H1 (cell line): ENCODE data around the gene KRTAP1-3. TPM values are rescaled to one million over a fixed set of nuclear protein-coding genes. Genes with fewer than 3 reads are reported as not detected.

Source experiments
- CTCF ChIA-PET: fragments of 300-600 bp; sonication (Branson Sonifier 250); formaldehyde crosslinking; loops from one replicate; lab custom pipeline; 2021; ENCODE audit not compliant: partially characterized antibody; lab: Charles Lee
- POLR2A ChIA-PET: fragments of 300-600 bp; sonication (Branson Sonifier 250); formaldehyde crosslinking; loops from one replicate; lab custom pipeline; 2021; ENCODE audit warnings: inconsistent platforms; ENCODE audit not compliant: partially characterized antibody; lab: Charles Lee
- DNase-seq, 2 experiments: peaks; one replicate each; pipeline versions ENCODE4 v3.0.0 to v3.0.0-alpha.2; 2010 to 2022; ENCODE audit warnings: low spot score in 2 of 2, low read depth in 1 of 2, mixed read lengths in 1 of 2
- FAIRE-seq: peaks from 2 replicates; lab custom pipeline; 2011; peaks lifted over from hg19 to GRCh38; lab: Jason Lieb, UNC
- H2AFZ ChIP-seq: 2 replicates; pipeline ENCODE4 v1.8.1; 2012; ENCODE audit warnings: low read length, inconsistent platforms
- H2AK5ac ChIP-seq: 2 replicates; pipeline ENCODE4 v1.6.1; 2013; ENCODE audit warnings: low read depth, low read length
- H2BK120ac ChIP-seq: replicated peaks from 2 replicates; pipeline ENCODE3; 2013; ENCODE audit warnings: low read depth, low read length, inconsistent platforms
- H2BK12ac ChIP-seq: 2 replicates; pipeline ENCODE4 v1.6.1; 2013; ENCODE audit warnings: low read depth, low read length
- H2BK15ac ChIP-seq: 2 replicates; pipeline ENCODE4 v1.6.1; 2013; ENCODE audit warnings: low read length
- H2BK20ac ChIP-seq: 2 replicates; pipeline ENCODE4 v1.6.1; 2013; ENCODE audit warnings: low read length
- H2BK5ac ChIP-seq: 2 replicates; pipeline ENCODE4 v1.6.1; 2013; ENCODE audit warnings: low read depth, low read length
- H3K14ac ChIP-seq: 2 replicates; pipeline ENCODE4 v1.6.1; 2013; ENCODE audit warnings: inconsistent platforms; ENCODE audit not compliant: insufficient read length
- H3K18ac ChIP-seq: 2 replicates; pipeline ENCODE4 v1.6.1; 2013; ENCODE audit warnings: low read length; ENCODE audit errors: extremely low read depth
- H3K23ac ChIP-seq: 2 replicates; pipeline ENCODE4 v1.6.1; 2013; ENCODE audit warnings: inconsistent platforms; ENCODE audit not compliant: insufficient read length
- H3K23me2 ChIP-seq: 2 replicates; pipeline ENCODE4 v1.6.1; 2013; ENCODE audit warnings: low read depth, low read length
- H3K27ac ChIP-seq: 2 replicates; pipeline ENCODE4 v1.6.1; 2011; ENCODE audit warnings: low read depth, low read length, inconsistent platforms
- H3K27me3 ChIP-seq, 4 experiments: replicated peaks in 1 of 4; 1 replicate in 1 of 4; 2 replicates in 3 of 4; pipeline versions ENCODE4 v1.6.1 to v1.8.1; 2011 to 2013; ENCODE audit warnings: low read length in 3 of 4, mild to moderate bottlenecking in 3 of 4, inconsistent platforms in 2 of 4, mixed read lengths in 2 of 4, moderate library complexity in 1 of 4; ENCODE audit not compliant: control insufficient read depth in 3 of 4, insufficient read depth in 3 of 4; ENCODE audit errors: extremely low read depth in 1 of 4
- H3K36me3 ChIP-seq, 4 experiments: 2 replicates each; pipeline versions ENCODE4 v1.6.1 to v1.8.1; 2011 to 2013; ENCODE audit warnings: mild to moderate bottlenecking in 4 of 4, low read length in 3 of 4, moderate library complexity in 2 of 4, control low read depth in 1 of 4, inconsistent platforms in 1 of 4; ENCODE audit not compliant: insufficient read depth in 4 of 4, control insufficient read depth in 2 of 4
- H3K4ac ChIP-seq: replicated peaks from 2 replicates; pipeline ENCODE3; 2013; ENCODE audit warnings: low read length, low read depth, mixed read lengths, inconsistent platforms; ENCODE audit not compliant: insufficient read length
- H3K4me1 ChIP-seq, 4 experiments: replicated peaks in 1 of 4; 1 replicate in 1 of 4; 2 replicates in 3 of 4; pipeline versions ENCODE4 v1.6.1 to v1.8.1; 2011 to 2013; ENCODE audit warnings: low read length in 3 of 4, inconsistent platforms in 2 of 4, mixed read lengths in 1 of 4; ENCODE audit not compliant: insufficient read depth in 4 of 4, control insufficient read depth in 3 of 4
- H3K4me2 ChIP-seq, 2 experiments: 2 replicates each; pipeline versions ENCODE4 v1.6.1 to v1.8.1; 2011 to 2013; ENCODE audit warnings: low read depth in 2 of 2, low read length in 2 of 2, control low read depth in 1 of 2, inconsistent platforms in 1 of 2, mild to moderate bottlenecking in 1 of 2; ENCODE audit not compliant: insufficient read depth in 1 of 2
- H3K4me3 ChIP-seq, 4 experiments: fragments of 200-600, 300-600 bp in 1 of 4; sonication (generic), shearing (Covaris generic), sonication (Bioruptor Twin) in 1 of 4; 2 replicates each; pipeline versions ENCODE4 v1.5.1 to v1.8.1; 2011 to 2016; ENCODE audit warnings: low read length in 4 of 4, low read depth in 3 of 4, control low read depth in 2 of 4, inconsistent platforms in 2 of 4, mild to moderate bottlenecking in 2 of 4, mixed read lengths in 1 of 4, moderate library complexity in 1 of 4; ENCODE audit not compliant: insufficient read depth in 2 of 4; ENCODE audit errors: extremely low read depth in 1 of 4
- H3K56ac ChIP-seq: replicated peaks from 2 replicates; pipeline ENCODE3; 2013; ENCODE audit warnings: low read depth, mild to moderate bottlenecking, mixed read lengths, low read length, inconsistent platforms; ENCODE audit not compliant: insufficient read length
- H3K79me1 ChIP-seq: 2 replicates; pipeline ENCODE4 v1.6.1; 2013; ENCODE audit warnings: low read depth, low read length, control low read depth
- H3K79me2 ChIP-seq, 2 experiments: 2 replicates each; pipeline versions ENCODE4 v1.6.1 to v1.8.1; 2012 to 2013; ENCODE audit warnings: low read length in 2 of 2, mild to moderate bottlenecking in 2 of 2, inconsistent platforms in 1 of 2; ENCODE audit not compliant: insufficient read depth in 2 of 2, control insufficient read depth in 1 of 2
- H3K9ac ChIP-seq, 4 experiments: replicated peaks in 1 of 4; 1 replicate in 1 of 4; 2 replicates in 3 of 4; pipeline versions ENCODE4 v1.6.1 to v1.8.1; 2011 to 2013; ENCODE audit warnings: low read depth in 3 of 4, low read length in 3 of 4, control low read depth in 2 of 4, mild to moderate bottlenecking in 2 of 4, moderate library complexity in 2 of 4, inconsistent platforms in 1 of 4; ENCODE audit errors: extremely low read depth in 1 of 4
- H3K9me3 ChIP-seq, 2 experiments: 2 replicates each; pipeline versions ENCODE4 v1.6.1 to v1.8.1; 2012 to 2013; ENCODE audit warnings: mild to moderate bottlenecking in 2 of 2, moderate library complexity in 2 of 2, control low read depth in 1 of 2, inconsistent platforms in 1 of 2, low read depth in 1 of 2, low read length in 1 of 2, mixed read lengths in 1 of 2; ENCODE audit not compliant: insufficient read depth in 2 of 2
- H4K20me1 ChIP-seq, 2 experiments: replicated peaks in 1 of 2; 2 replicates each; pipeline versions ENCODE3 to v1.8.1; 2011 to 2013; ENCODE audit warnings: inconsistent platforms in 2 of 2, low read length in 2 of 2, mild to moderate bottlenecking in 1 of 2; ENCODE audit not compliant: insufficient read depth in 2 of 2, control insufficient read depth in 1 of 2
- H4K5ac ChIP-seq: 2 replicates; pipeline ENCODE4 v1.6.1; 2013; ENCODE audit warnings: low read length, low read depth, mixed read lengths, inconsistent platforms; ENCODE audit not compliant: insufficient read length
- H4K8ac ChIP-seq: 2 replicates; pipeline ENCODE4 v1.8.0; 2013; ENCODE audit warnings: mild to moderate bottlenecking, moderate library complexity, low read length, inconsistent platforms; ENCODE audit not compliant: insufficient read depth; ENCODE audit errors: extremely low read depth
- H4K91ac ChIP-seq: replicated peaks from 2 replicates; pipeline ENCODE3; 2013; ENCODE audit warnings: low read length, mixed read lengths, inconsistent platforms; ENCODE audit not compliant: insufficient read length
- ATF2 ChIP-seq: IDR thresholded peaks from 2 replicates; pipeline ENCODE4 v1.6.1; 2012; ENCODE audit warnings: low read length, inconsistent platforms
- CBX5 ChIP-seq: fragments of 300-800, 300-1000 bp; sonication (generic); IDR thresholded peaks from 2 replicates; pipeline ENCODE4 v1.7.1; 2016; ENCODE audit warnings: antibody characterized with exemption, low read length, low read depth
- CBX8 ChIP-seq: fragments of 300-800, 300-1000 bp; sonication (generic); IDR thresholded peaks from 2 replicates; pipeline ENCODE4 v1.7.1; 2016; ENCODE audit warnings: low read depth, low read length, borderline replicate concordance
- CTCF ChIP-seq, 3 experiments: IDR thresholded peaks; 1 replicate in 2 of 3; 2 replicates in 1 of 3; pipeline versions ENCODE4 v1.5.1 to v1.6.1; 2011; ENCODE audit warnings: low read length in 3 of 3, mild to moderate bottlenecking in 3 of 3, inconsistent platforms in 2 of 3, low read depth in 1 of 3, moderate library complexity in 1 of 3; ENCODE audit not compliant: insufficient read depth in 1 of 3; ENCODE audit errors: control extremely low read depth in 1 of 3
- MAFK ChIP-seq: IDR thresholded peaks from 2 replicates; pipeline ENCODE4 v1.6.1; 2012; ENCODE audit warnings: low read depth, mild to moderate bottlenecking, improper control_type of control experiment, low read length
- POLR2A ChIP-seq, 2 experiments: IDR thresholded peaks; 1 replicate in 1 of 2; 2 replicates in 1 of 2; pipeline ENCODE4 v1.6.1; 2011; ENCODE audit warnings: low read depth in 2 of 2, low read length in 2 of 2, mild to moderate bottlenecking in 2 of 2; ENCODE audit errors: control extremely low read depth in 1 of 2
- POLR2AphosphoS5 ChIP-seq: IDR thresholded peaks from 2 replicates; pipeline ENCODE4 v1.6.1; 2011; ENCODE audit warnings: low read depth, low read length
- SIN3A ChIP-seq, 2 experiments: IDR thresholded peaks in 1 of 2; conservative IDR thresholded peaks in 1 of 2; 2 replicates each; pipeline ENCODE4 v1.6.1; 2011 to 2012; ENCODE audit warnings: low read length in 2 of 2, improper control_type of control experiment in 1 of 2, low read depth in 1 of 2, mild to moderate bottlenecking in 1 of 2
- TBP ChIP-seq: IDR thresholded peaks from 2 replicates; pipeline ENCODE4 v1.6.1; 2011; ENCODE audit warnings: low read depth, low read length, improper control_type of control experiment
- TCF12 ChIP-seq: IDR thresholded peaks from 2 replicates; pipeline ENCODE4 v1.6.1; 2011; ENCODE audit warnings: low read depth, mild to moderate bottlenecking, low read length
- WGBS, 2 experiments: shearing (Covaris generic) in 1 of 2; methylation state at CpG; one replicate each; pipeline versions ENCODE4 v1.1.6 to v1.1.7; 2013 to 2015; ENCODE audit warnings: low lambda C conversion rate in 2 of 2, mixed read lengths in 2 of 2, inconsistent platforms in 1 of 2, low coverage in 1 of 2, missing lambda C conversion rate in 1 of 2; ENCODE audit not compliant: insufficient replicate concordance in 2 of 2, insufficient coverage in 1 of 2, insufficient read length in 1 of 2; ENCODE audit errors: extremely low coverage in 1 of 2, missing lambda C conversion rate in 1 of 2; 5-methylcytosine and 5-hydroxymethylcytosine counted together
- polyA plus RNA-seq, 7 experiments: library from polyadenylated mRNA; depleted of rRNA in 3 of 7; stranded (reverse) in 5 of 7; unstranded in 2 of 7; fragments of >200 nt in 5 of 7; fragments of 200-250 nt in 2 of 7; gene quantifications; 1 replicate in 5 of 7; 2 replicates in 1 of 7; 4 replicates in 1 of 7; pipeline versions ENCODE4 v1.2.1 to v1.2.3, GENCODE V29; 2011 to 2013; ENCODE audit warnings: missing spikeins in 2 of 7, mixed read lengths in 2 of 7
- total RNA-seq: library from RNA; stranded (reverse); fragmentation: NEBNext Ultra II Directional; extraction: Animal tissue kit (Norgen Biotek cat#: 25700); gene quantifications from 2 replicates; pipeline ENCODE4 v1.2.1, GENCODE V29; 2021

The KRTAP1-3 gene
- total and polyA plus RNA-seq, 2 of the 8 experiments (the other 6 are each of a cell fraction or from before 2014, with no cell fraction given), result not detected

DNA sequence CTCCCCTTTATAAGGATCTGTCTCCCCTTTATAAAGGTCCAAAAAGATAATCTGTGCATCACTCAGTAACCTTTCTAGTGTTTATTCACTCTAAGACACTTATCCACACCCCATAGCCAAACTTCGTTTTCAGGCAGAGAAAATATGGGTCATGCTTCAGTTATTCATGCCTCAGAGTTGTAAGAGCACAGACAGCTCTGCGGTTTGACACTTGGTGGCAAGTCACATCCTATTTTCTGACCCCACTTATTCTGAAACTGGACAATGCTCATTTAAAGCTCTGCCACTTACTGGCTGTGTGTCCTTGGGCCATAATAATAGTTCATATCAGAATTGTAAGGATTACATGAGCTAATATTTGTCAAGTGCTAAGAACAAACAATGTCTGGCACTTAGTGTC, 14.4 kb upstream of the KRTAP1-3 start:
- H3K4me2 ChIP-seq, result no peak overlapping the region

More for the DNA sequence above, 14.4 kb upstream of the KRTAP1-3 start:
- H3K23me2 ChIP-seq, result no peaks in the 10 kb centered on the region
- H3K4me3 ChIP-seq, result no peak overlapping the region
- no peak overlapping the region for H2BK12ac ChIP-seq
- H2BK20ac ChIP-seq, result no peak overlapping the region
- no peak overlapping the region for H3K27ac ChIP-seq
- no peak overlapping the region for H3K4ac ChIP-seq
- TF ChIP-seq ATF2 (no peak), SIN3A (conservative IDR thresholded peaks at IDR 0.05 in 1 of 2, IDR thresholded peaks at IDR 0.05 in 1 of 2; ENCODE audit: low read depth in 1 of 2, low read length in 2 of 2) (no peak), CBX5 (no peak), MAFK (no peak), POLR2A (IDR thresholded peaks at IDR 0.05; ENCODE audit: control extremely low read depth in 1 of 2, low read depth in 2 of 2, low read length in 2 of 2) (no peak), CTCF (IDR thresholded peaks at IDR 0.05; ENCODE audit: control extremely low read depth in 1 of 3, insufficient read depth in 1 of 3, low read depth in 1 of 3, low read length in 3 of 3) (no peak), CBX8 (no peak), TCF12 (no peak), TBP (no peak), POLR2AphosphoS5 (no peak)
- FAIRE-seq (no peak), DNase-seq (no peak)
- H3K79me1 ChIP-seq, result no peaks in the 10 kb centered on the region
- no peak overlapping the region for H2BK15ac ChIP-seq
- no peaks in the 10 kb centered on the region for H3K36me3 ChIP-seq
- no peak overlapping the region for H3K23ac ChIP-seq
- no peaks in the 10 kb centered on the region for H3K79me2 ChIP-seq
- no peak overlapping the region for H3K18ac ChIP-seq
- no peaks in the 10 kb centered on the region for H3K9me3 ChIP-seq
- no peak overlapping the region for H2AFZ ChIP-seq
- no peak overlapping the region for H2AK5ac ChIP-seq
- no peak overlapping the region for H4K91ac ChIP-seq
- H2BK120ac ChIP-seq, result no peak overlapping the region
- H4K5ac ChIP-seq, result no peak overlapping the region
- WGBS, 2 experiments, result 59% methylated on average over 2 of the region's 2 CpGs; no CpG with 5 or more reads in 1 of the 2 experiments
- POLR2A ChIA-PET, result no interaction called here
- no peak overlapping the region for H3K56ac ChIP-seq
- H3K4me1 ChIP-seq, result peaks cover 0 to 2% (median 0%) of the 10 kb centered on the region in 4 experiments; a peak in 1 of 7 replicates
- H3K9ac ChIP-seq, result no peak overlapping the region
- CTCF ChIA-PET, result interaction anchor here (0.6 to 1.0 kb wide), 3 partner anchors 10 to 85 kb away, joined by 3 read pairs; no protein-coding TSS in a partner anchor
- no peak overlapping the region for H2BK5ac ChIP-seq
- no peak overlapping the region for H4K8ac ChIP-seq
- H3K14ac ChIP-seq, result no peak overlapping the region
- no peaks in the 10 kb centered on the region for H3K27me3 ChIP-seq
- no peaks in the 10 kb centered on the region for H4K20me1 ChIP-seq
